Smooth muscle cell (in vitro differentiated cells): ENCODE results near the gene CHCHD3. TPM values are rescaled to one million over a fixed set of nuclear protein-coding genes. Genes with fewer than 3 reads are reported as not detected.

ENCODE experiments used
- DNase-seq: peaks from one replicate; lab custom pipeline; 2025; ENCODE audit not compliant: unreplicated experiment; lab: John Stamatoyannopoulos, UW
- H2AFZ ChIP-seq: fragments of 200-600 bp; sonication (generic); 2 replicates; pipeline ENCODE4 v1.6.0; 2016; ENCODE audit warnings: antibody characterized with exemption, low read depth, mild to moderate bottlenecking
- H3F3A ChIP-seq: fragments of 200-600 bp; sonication (generic); 2 replicates; pipeline ENCODE4 v1.6.0; 2017; ENCODE audit warnings: antibody characterized with exemption, low read depth
- H3K27ac ChIP-seq: fragments of 200-600 bp; sonication (generic); 2 replicates; pipeline ENCODE4 v1.5.1; 2016; ENCODE audit warnings: low read depth, mild to moderate bottlenecking
- H3K27me3 ChIP-seq: fragments of 200-600 bp; sonication (generic); 2 replicates; pipeline ENCODE4 v1.6.1; 2016; ENCODE audit warnings: low read depth, mild to moderate bottlenecking
- H3K36me3 ChIP-seq: fragments of 200-600 bp; sonication (generic); 2 replicates; pipeline ENCODE4 v1.5.1; 2016; ENCODE audit warnings: low read depth
- H3K4me1 ChIP-seq: fragments of 200-600 bp; sonication (generic); 2 replicates; pipeline ENCODE4 v1.5.1; 2016; ENCODE audit warnings: low read depth
- H3K4me2 ChIP-seq: fragments of 200-600 bp; sonication (generic); 2 replicates; pipeline ENCODE4 v1.6.0; 2016; ENCODE audit warnings: mild to moderate bottlenecking
- H3K4me3 ChIP-seq: fragments of 200-600 bp; sonication (generic); 2 replicates; pipeline ENCODE4 v1.5.1; 2016; ENCODE audit warnings: mild to moderate bottlenecking
- H3K79me2 ChIP-seq: fragments of 200-600 bp; sonication (generic); 2 replicates; pipeline ENCODE4 v1.6.0; 2016; ENCODE audit warnings: low read depth, mild to moderate bottlenecking
- H3K9ac ChIP-seq: fragments of 200-600 bp; sonication (generic); 2 replicates; pipeline ENCODE4 v1.6.0; 2016; ENCODE audit warnings: low read depth
- H3K9me3 ChIP-seq: fragments of 200-600 bp; sonication (generic); replicated peaks from 2 replicates; pipeline ENCODE4 v1.5.1; 2016; ENCODE audit warnings: low read depth
- H4K20me1 ChIP-seq: fragments of 200-600 bp; sonication (generic); 2 replicates; pipeline ENCODE4 v1.6.0; 2016; ENCODE audit warnings: low read depth
- CTCF ChIP-seq: fragments of 200-600 bp; sonication (generic); IDR thresholded peaks from 2 replicates; pipeline ENCODE4 v1.5.1; 2017; ENCODE audit warnings: borderline replicate concordance, mild to moderate bottlenecking, antibody characterized with exemption; ENCODE audit not compliant: insufficient read depth, poor library complexity, severe bottlenecking
- WGBS: methylation state at CpG from one replicate; pipeline ENCODE4 v1.1.7; 2016; ENCODE audit warnings: low lambda C conversion rate; 5-methylcytosine and 5-hydroxymethylcytosine counted together
- polyA plus RNA-seq: library from polyadenylated mRNA; unstranded; fragments of >200 nt; fragmentation: Nextera tagmentation; extraction: Ambion mirVana; gene quantifications from 2 replicates; pipeline ENCODE4 v1.2.1, GENCODE V29; 2016
- total RNA-seq: library from RNA; depleted of rRNA; stranded (reverse); fragments of >200 nt; gene quantifications from 2 replicates; pipeline ENCODE4 v1.2.3, GENCODE V29; 2014

Gene CHCHD3
- total and polyA plus RNA-seq, 2 experiments from 2014 or later = 49.8 to 59.2 TPM

GRCh38 chr7:133009426-133010252, 72.3 kb downstream of the CHCHD3 start:
- no peaks in the 10 kb centered on the region for H3K4me1 ChIP-seq
- H3K27ac ChIP-seq = no peak overlapping the region
- H3K9me3 ChIP-seq = no peaks in the 10 kb centered on the region
- H3K36me3 ChIP-seq = no peaks in the 10 kb centered on the region
- H3F3A ChIP-seq = no peaks in the 10 kb centered on the region
- H2AFZ ChIP-seq = no peak overlapping the region
- no peak for TF ChIP-seq CTCF
- H3K27me3 ChIP-seq = no peaks in the 10 kb centered on the region
- H3K9ac ChIP-seq = no peak overlapping the region
- H3K4me2 ChIP-seq = no peak overlapping the region
- peaks cover 38% of the 10 kb centered on the region for H3K79me2 ChIP-seq
- H4K20me1 ChIP-seq = peaks cover 55% of the 10 kb centered on the region
- DNase-seq = no peak
- WGBS = 90% methylated on average over 7 of the region's 7 CpGs
- H3K4me3 ChIP-seq = no peak overlapping the region

- Histone ChIP-seq H3K4me1 (no peaks in the 10 kb centered on the region), H4K20me1 (peaks cover 65% of the 10 kb centered on the region), H3K36me3 (no peaks in the 10 kb centered on the region), H3K27me3 (no peaks in the 10 kb centered on the region), H3K4me2 (no peak overlapping the region), H3K4me3 (no peak overlapping the region), H2AFZ (no peak overlapping the region), H3K9ac (no peak overlapping the region), H3K9me3 (no peaks in the 10 kb centered on the region), H3F3A (no peaks in the 10 kb centered on the region), H3K27ac (no peak overlapping the region), H3K79me2 (peaks cover 50% of the 10 kb centered on the region)
- WGBS = 88% methylated on average over 3 of the region's 3 CpGs
- TF ChIP-seq CTCF = no peak
- DNase-seq = no peak
These were observed 73.9 kb downstream of the CHCHD3 start for GRCh38 chr7:133007961-133008360.

- Histone ChIP-seq H3K9me3 (no peaks in the 10 kb centered on the region), H3K27me3 (no peaks in the 10 kb centered on the region), H4K20me1 (peaks cover 71% of the 10 kb centered on the region), H3K4me3 (no peak overlapping the region), H3F3A (no peaks in the 10 kb centered on the region), H3K79me2 (peaks cover 76% of the 10 kb centered on the region), H3K4me2 (no peak overlapping the region), H3K36me3 (no peaks in the 10 kb centered on the region), H3K9ac (no peak overlapping the region), H2AFZ (no peak overlapping the region), H3K27ac (no peak overlapping the region), H3K4me1 (peaks cover 30% of the 10 kb centered on the region)
- TF ChIP-seq CTCF = no peak
- DNase-seq = no peak
- 84% methylated on average over 4 of the region's 4 CpGs for WGBS
These were observed 78.6 kb downstream of the CHCHD3 start for GRCh38 chr7:133003052-133003910.
